H1 (cell line): Measurements from ENCODE around the gene CRHBP. TPM values are rescaled to one million over a fixed set of nuclear protein-coding genes. Genes with fewer than 3 reads are reported as not detected.

ENCODE experiments used
- CTCF ChIA-PET: fragments of 300-600 bp; sonication (Branson Sonifier 250); formaldehyde crosslinking; loops from one replicate; lab custom pipeline; 2021; ENCODE audit not compliant: partially characterized antibody; lab: Charles Lee
- POLR2A ChIA-PET: fragments of 300-600 bp; sonication (Branson Sonifier 250); formaldehyde crosslinking; loops from one replicate; lab custom pipeline; 2021; ENCODE audit warnings: inconsistent platforms; ENCODE audit not compliant: partially characterized antibody; lab: Charles Lee
- DNase-seq, 2 experiments: peaks; one replicate each; pipeline versions ENCODE4 v3.0.0 to v3.0.0-alpha.2; 2010 to 2022; ENCODE audit warnings: low spot score in 2 of 2, low read depth in 1 of 2, mixed read lengths in 1 of 2
- FAIRE-seq: peaks from 2 replicates; lab custom pipeline; 2011; peaks lifted over from hg19 to GRCh38; lab: Jason Lieb, UNC
- H2AFZ ChIP-seq: 2 replicates; pipeline ENCODE4 v1.8.1; 2012; ENCODE audit warnings: low read length, inconsistent platforms
- H2AK5ac ChIP-seq: 2 replicates; pipeline ENCODE4 v1.6.1; 2013; ENCODE audit warnings: low read depth, low read length
- H2BK120ac ChIP-seq: replicated peaks from 2 replicates; pipeline ENCODE3; 2013; ENCODE audit warnings: low read depth, low read length, inconsistent platforms
- H2BK12ac ChIP-seq: 2 replicates; pipeline ENCODE4 v1.6.1; 2013; ENCODE audit warnings: low read depth, low read length
- H2BK15ac ChIP-seq: 2 replicates; pipeline ENCODE4 v1.6.1; 2013; ENCODE audit warnings: low read length
- H2BK20ac ChIP-seq: 2 replicates; pipeline ENCODE4 v1.6.1; 2013; ENCODE audit warnings: low read length
- H2BK5ac ChIP-seq: 2 replicates; pipeline ENCODE4 v1.6.1; 2013; ENCODE audit warnings: low read depth, low read length
- H3K14ac ChIP-seq: 2 replicates; pipeline ENCODE4 v1.6.1; 2013; ENCODE audit warnings: inconsistent platforms; ENCODE audit not compliant: insufficient read length
- H3K18ac ChIP-seq: 2 replicates; pipeline ENCODE4 v1.6.1; 2013; ENCODE audit warnings: low read length; ENCODE audit errors: extremely low read depth
- H3K23ac ChIP-seq: 2 replicates; pipeline ENCODE4 v1.6.1; 2013; ENCODE audit warnings: inconsistent platforms; ENCODE audit not compliant: insufficient read length
- H3K23me2 ChIP-seq: 2 replicates; pipeline ENCODE4 v1.6.1; 2013; ENCODE audit warnings: low read depth, low read length
- H3K27ac ChIP-seq: 2 replicates; pipeline ENCODE4 v1.6.1; 2011; ENCODE audit warnings: low read depth, low read length, inconsistent platforms
- H3K27me3 ChIP-seq, 4 experiments: replicated peaks in 1 of 4; 1 replicate in 1 of 4; 2 replicates in 3 of 4; pipeline versions ENCODE4 v1.6.1 to v1.8.1; 2011 to 2013; ENCODE audit warnings: low read length in 3 of 4, mild to moderate bottlenecking in 3 of 4, inconsistent platforms in 2 of 4, mixed read lengths in 2 of 4, moderate library complexity in 1 of 4; ENCODE audit not compliant: control insufficient read depth in 3 of 4, insufficient read depth in 3 of 4; ENCODE audit errors: extremely low read depth in 1 of 4
- H3K36me3 ChIP-seq, 4 experiments: 2 replicates each; pipeline versions ENCODE4 v1.6.1 to v1.8.1; 2011 to 2013; ENCODE audit warnings: mild to moderate bottlenecking in 4 of 4, low read length in 3 of 4, moderate library complexity in 2 of 4, control low read depth in 1 of 4, inconsistent platforms in 1 of 4; ENCODE audit not compliant: insufficient read depth in 4 of 4, control insufficient read depth in 2 of 4
- H3K4ac ChIP-seq: replicated peaks from 2 replicates; pipeline ENCODE3; 2013; ENCODE audit warnings: low read length, low read depth, mixed read lengths, inconsistent platforms; ENCODE audit not compliant: insufficient read length
- H3K4me1 ChIP-seq, 4 experiments: replicated peaks in 1 of 4; 1 replicate in 1 of 4; 2 replicates in 3 of 4; pipeline versions ENCODE4 v1.6.1 to v1.8.1; 2011 to 2013; ENCODE audit warnings: low read length in 3 of 4, inconsistent platforms in 2 of 4, mixed read lengths in 1 of 4; ENCODE audit not compliant: insufficient read depth in 4 of 4, control insufficient read depth in 3 of 4
- H3K4me2 ChIP-seq, 2 experiments: 2 replicates each; pipeline versions ENCODE4 v1.6.1 to v1.8.1; 2011 to 2013; ENCODE audit warnings: low read depth in 2 of 2, low read length in 2 of 2, control low read depth in 1 of 2, inconsistent platforms in 1 of 2, mild to moderate bottlenecking in 1 of 2; ENCODE audit not compliant: insufficient read depth in 1 of 2
- H3K4me3 ChIP-seq, 4 experiments: fragments of 200-600, 300-600 bp in 1 of 4; sonication (generic), shearing (Covaris generic), sonication (Bioruptor Twin) in 1 of 4; 2 replicates each; pipeline versions ENCODE4 v1.5.1 to v1.8.1; 2011 to 2016; ENCODE audit warnings: low read length in 4 of 4, low read depth in 3 of 4, control low read depth in 2 of 4, inconsistent platforms in 2 of 4, mild to moderate bottlenecking in 2 of 4, mixed read lengths in 1 of 4, moderate library complexity in 1 of 4; ENCODE audit not compliant: insufficient read depth in 2 of 4; ENCODE audit errors: extremely low read depth in 1 of 4
- H3K56ac ChIP-seq: replicated peaks from 2 replicates; pipeline ENCODE3; 2013; ENCODE audit warnings: low read depth, mild to moderate bottlenecking, mixed read lengths, low read length, inconsistent platforms; ENCODE audit not compliant: insufficient read length
- H3K79me1 ChIP-seq: 2 replicates; pipeline ENCODE4 v1.6.1; 2013; ENCODE audit warnings: low read depth, low read length, control low read depth
- H3K79me2 ChIP-seq, 2 experiments: 2 replicates each; pipeline versions ENCODE4 v1.6.1 to v1.8.1; 2012 to 2013; ENCODE audit warnings: low read length in 2 of 2, mild to moderate bottlenecking in 2 of 2, inconsistent platforms in 1 of 2; ENCODE audit not compliant: insufficient read depth in 2 of 2, control insufficient read depth in 1 of 2
- H3K9ac ChIP-seq, 4 experiments: replicated peaks in 1 of 4; 1 replicate in 1 of 4; 2 replicates in 3 of 4; pipeline versions ENCODE4 v1.6.1 to v1.8.1; 2011 to 2013; ENCODE audit warnings: low read depth in 3 of 4, low read length in 3 of 4, control low read depth in 2 of 4, mild to moderate bottlenecking in 2 of 4, moderate library complexity in 2 of 4, inconsistent platforms in 1 of 4; ENCODE audit errors: extremely low read depth in 1 of 4
- H3K9me3 ChIP-seq, 2 experiments: 2 replicates each; pipeline versions ENCODE4 v1.6.1 to v1.8.1; 2012 to 2013; ENCODE audit warnings: mild to moderate bottlenecking in 2 of 2, moderate library complexity in 2 of 2, control low read depth in 1 of 2, inconsistent platforms in 1 of 2, low read depth in 1 of 2, low read length in 1 of 2, mixed read lengths in 1 of 2; ENCODE audit not compliant: insufficient read depth in 2 of 2
- H4K20me1 ChIP-seq, 2 experiments: replicated peaks in 1 of 2; 2 replicates each; pipeline versions ENCODE3 to v1.8.1; 2011 to 2013; ENCODE audit warnings: inconsistent platforms in 2 of 2, low read length in 2 of 2, mild to moderate bottlenecking in 1 of 2; ENCODE audit not compliant: insufficient read depth in 2 of 2, control insufficient read depth in 1 of 2
- H4K5ac ChIP-seq: 2 replicates; pipeline ENCODE4 v1.6.1; 2013; ENCODE audit warnings: low read length, low read depth, mixed read lengths, inconsistent platforms; ENCODE audit not compliant: insufficient read length
- H4K8ac ChIP-seq: 2 replicates; pipeline ENCODE4 v1.8.0; 2013; ENCODE audit warnings: mild to moderate bottlenecking, moderate library complexity, low read length, inconsistent platforms; ENCODE audit not compliant: insufficient read depth; ENCODE audit errors: extremely low read depth
- H4K91ac ChIP-seq: replicated peaks from 2 replicates; pipeline ENCODE3; 2013; ENCODE audit warnings: low read length, mixed read lengths, inconsistent platforms; ENCODE audit not compliant: insufficient read length
- BACH1 ChIP-seq: IDR thresholded peaks from 2 replicates; pipeline ENCODE4 v1.6.1; 2012; ENCODE audit warnings: low read length, improper control_type of control experiment
- CBX5 ChIP-seq: fragments of 300-800, 300-1000 bp; sonication (generic); IDR thresholded peaks from 2 replicates; pipeline ENCODE4 v1.7.1; 2016; ENCODE audit warnings: antibody characterized with exemption, low read length, low read depth
- CHD2 ChIP-seq: IDR thresholded peaks from 2 replicates; pipeline ENCODE4 v1.6.1; 2012; ENCODE audit warnings: low read length, improper control_type of control experiment
- GABPA ChIP-seq: IDR thresholded peaks from 2 replicates; pipeline ENCODE4 v1.6.1; 2011; ENCODE audit warnings: mild to moderate bottlenecking, low read length, moderate library complexity, borderline replicate concordance; ENCODE audit not compliant: insufficient read depth
- JUN ChIP-seq: IDR thresholded peaks from 2 replicates; pipeline ENCODE4 v1.6.1; 2011; ENCODE audit warnings: low read depth, mild to moderate bottlenecking, improper control_type of control experiment, low read length
- JUND ChIP-seq: IDR thresholded peaks from 2 replicates; pipeline ENCODE4 v1.6.1; 2011; ENCODE audit warnings: mild to moderate bottlenecking, improper control_type of control experiment, low read length
- MAFK ChIP-seq: IDR thresholded peaks from 2 replicates; pipeline ENCODE4 v1.6.1; 2012; ENCODE audit warnings: low read depth, mild to moderate bottlenecking, improper control_type of control experiment, low read length
- PHF8 ChIP-seq: fragments of 200-600 bp; sonication (generic); conservative IDR thresholded peaks from 2 replicates; pipeline ENCODE4 v1.7.1; 2012; ENCODE audit warnings: low read depth, mild to moderate bottlenecking, inconsistent platforms, low read length, moderate library complexity
- SAP30 ChIP-seq: fragments of 300-600 bp; sonication (generic); IDR thresholded peaks from 2 replicates; pipeline ENCODE4 v1.7.1; 2012; ENCODE audit warnings: low read length, moderate library complexity, mild to moderate bottlenecking, inconsistent platforms; ENCODE audit not compliant: insufficient read depth, insufficient replicate concordance
- SIRT6 ChIP-seq: IDR thresholded peaks from one replicate; pipeline ENCODE4 v1.7.1; 2012; ENCODE audit warnings: low read length, inconsistent platforms
- TCF12 ChIP-seq: IDR thresholded peaks from 2 replicates; pipeline ENCODE4 v1.6.1; 2011; ENCODE audit warnings: low read depth, mild to moderate bottlenecking, low read length
- ZNF274 ChIP-seq: IDR thresholded peaks from 2 replicates; pipeline ENCODE4 v1.7.0; 2012; ENCODE audit warnings: low read length, borderline replicate concordance; ENCODE audit errors: extremely low read depth
- WGBS, 2 experiments: shearing (Covaris generic) in 1 of 2; methylation state at CpG; one replicate each; pipeline versions ENCODE4 v1.1.6 to v1.1.7; 2013 to 2015; ENCODE audit warnings: low lambda C conversion rate in 2 of 2, mixed read lengths in 2 of 2, inconsistent platforms in 1 of 2, low coverage in 1 of 2, missing lambda C conversion rate in 1 of 2; ENCODE audit not compliant: insufficient replicate concordance in 2 of 2, insufficient coverage in 1 of 2, insufficient read length in 1 of 2; ENCODE audit errors: extremely low coverage in 1 of 2, missing lambda C conversion rate in 1 of 2; 5-methylcytosine and 5-hydroxymethylcytosine counted together
- polyA plus RNA-seq, 7 experiments: library from polyadenylated mRNA; depleted of rRNA in 3 of 7; stranded (reverse) in 5 of 7; unstranded in 2 of 7; fragments of >200 nt in 5 of 7; fragments of 200-250 nt in 2 of 7; gene quantifications; 1 replicate in 5 of 7; 2 replicates in 1 of 7; 4 replicates in 1 of 7; pipeline versions ENCODE4 v1.2.1 to v1.2.3, GENCODE V29; 2011 to 2013; ENCODE audit warnings: missing spikeins in 2 of 7, mixed read lengths in 2 of 7
- total RNA-seq: library from RNA; stranded (reverse); fragmentation: NEBNext Ultra II Directional; extraction: Animal tissue kit (Norgen Biotek cat#: 25700); gene quantifications from 2 replicates; pipeline ENCODE4 v1.2.1, GENCODE V29; 2021
- TF ChIP-seq, protein P1 (sequence below): IDR thresholded peaks from 2 replicates; pipeline ENCODE4 v1.6.1; 2011; ENCODE audit warnings: low read length, improper control_type of control experiment
- TF ChIP-seq, protein P2 (sequence below): IDR thresholded peaks from 2 replicates; pipeline ENCODE4 v1.6.1; 2012; ENCODE audit warnings: inconsistent platforms

The CRHBP gene
- total and polyA plus RNA-seq, 2 of the 8 experiments (the other 6 are each of a cell fraction or from before 2014, with no cell fraction given), result 0.30 TPM; not detected in 1

GRCh38 chr5:76920491-76920890 is 32.4 kb upstream of the CRHBP start:
- DNase-seq (no peak), FAIRE-seq (no peak)
- no peak overlapping the region for H2AFZ ChIP-seq
- H2BK12ac ChIP-seq, result no peak overlapping the region
- no peak overlapping the region for H2BK20ac ChIP-seq
- no peak overlapping the region for H2BK5ac ChIP-seq
- 97% methylated on average over 4 of the region's 4 CpGs; no CpG with 5 or more reads in 1 of the 2 experiments for WGBS, 2 experiments
- H3K14ac ChIP-seq, result no peak overlapping the region
- no peak overlapping the region for H4K8ac ChIP-seq
- no peak overlapping the region for H4K5ac ChIP-seq
- no peak overlapping the region for H3K9ac ChIP-seq
- no peaks in the 10 kb centered on the region for H4K20me1 ChIP-seq
- H3K18ac ChIP-seq, result no peak overlapping the region
- H3K23ac ChIP-seq, result no peak overlapping the region
- H3K4me1 ChIP-seq, result 0 out of 7 replicates have a peak, but pooled peaks cover 0 to 3% (median 0%) of the 10 kb centered on the region in 4 experiments
- ChIA-PET POLR2A (no interaction called here), CTCF (no interaction called here)
- no peak overlapping the region for H2BK15ac ChIP-seq
- H3K56ac ChIP-seq, result no peak overlapping the region
- H2AK5ac ChIP-seq, result no peak overlapping the region
- no peak overlapping the region for H4K91ac ChIP-seq
- H3K4me2 ChIP-seq, result no peak overlapping the region
- H3K23me2 ChIP-seq, result no peaks in the 10 kb centered on the region
- H3K4ac ChIP-seq, result no peak overlapping the region
- H3K9me3 ChIP-seq, result no peaks in the 10 kb centered on the region
- no peak overlapping the region for H3K27ac ChIP-seq
- no peaks in the 10 kb centered on the region for H3K79me1 ChIP-seq
- H3K27me3 ChIP-seq, result no peaks in the 10 kb centered on the region
- no peaks in the 10 kb centered on the region for H3K79me2 ChIP-seq
- H2BK120ac ChIP-seq, result no peak overlapping the region
- no peaks in the 10 kb centered on the region for H3K36me3 ChIP-seq
- H3K4me3 ChIP-seq, result no peak overlapping the region
- TF ChIP-seq PHF8 (no peak), ZNF274 (no peak), MAFK (no peak), JUN (no peak), GABPA (no peak), TCF12 (no peak), CBX5 (no peak), SAP30 (no peak), BACH1 (no peak), SIRT6 (no peak), CHD2 (no peak), JUND (no peak)
- TF ChIP-seq, protein P1, sequence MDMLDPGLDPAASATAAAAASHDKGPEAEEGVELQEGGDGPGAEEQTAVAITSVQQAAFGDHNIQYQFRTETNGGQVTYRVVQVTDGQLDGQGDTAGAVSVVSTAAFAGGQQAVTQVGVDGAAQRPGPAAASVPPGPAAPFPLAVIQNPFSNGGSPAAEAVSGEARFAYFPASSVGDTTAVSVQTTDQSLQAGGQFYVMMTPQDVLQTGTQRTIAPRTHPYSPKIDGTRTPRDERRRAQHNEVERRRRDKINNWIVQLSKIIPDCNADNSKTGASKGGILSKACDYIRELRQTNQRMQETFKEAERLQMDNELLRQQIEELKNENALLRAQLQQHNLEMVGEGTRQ, result no peak
- TF ChIP-seq, protein P2, sequence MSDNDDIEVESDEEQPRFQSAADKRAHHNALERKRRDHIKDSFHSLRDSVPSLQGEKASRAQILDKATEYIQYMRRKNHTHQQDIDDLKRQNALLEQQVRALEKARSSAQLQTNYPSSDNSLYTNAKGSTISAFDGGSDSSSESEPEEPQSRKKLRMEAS, result no peak
